ENCODE data around the gene MTMR2. TPM values are rescaled to one million over a fixed set of nuclear protein-coding genes. Genes with fewer than 3 reads are reported as not detected.

MTMR2 gene
- total RNA-seq: 32.6 and 34.9 TPM in 2 replicates

- DNase-seq (ENCODE audit: low read depth): no peak
- H3K4me3 ChIP-seq (ENCODE audit: low read depth, low read length): peak within 1 kb of the TSS; percentile 80
- TF ChIP-seq, protein P1, sequence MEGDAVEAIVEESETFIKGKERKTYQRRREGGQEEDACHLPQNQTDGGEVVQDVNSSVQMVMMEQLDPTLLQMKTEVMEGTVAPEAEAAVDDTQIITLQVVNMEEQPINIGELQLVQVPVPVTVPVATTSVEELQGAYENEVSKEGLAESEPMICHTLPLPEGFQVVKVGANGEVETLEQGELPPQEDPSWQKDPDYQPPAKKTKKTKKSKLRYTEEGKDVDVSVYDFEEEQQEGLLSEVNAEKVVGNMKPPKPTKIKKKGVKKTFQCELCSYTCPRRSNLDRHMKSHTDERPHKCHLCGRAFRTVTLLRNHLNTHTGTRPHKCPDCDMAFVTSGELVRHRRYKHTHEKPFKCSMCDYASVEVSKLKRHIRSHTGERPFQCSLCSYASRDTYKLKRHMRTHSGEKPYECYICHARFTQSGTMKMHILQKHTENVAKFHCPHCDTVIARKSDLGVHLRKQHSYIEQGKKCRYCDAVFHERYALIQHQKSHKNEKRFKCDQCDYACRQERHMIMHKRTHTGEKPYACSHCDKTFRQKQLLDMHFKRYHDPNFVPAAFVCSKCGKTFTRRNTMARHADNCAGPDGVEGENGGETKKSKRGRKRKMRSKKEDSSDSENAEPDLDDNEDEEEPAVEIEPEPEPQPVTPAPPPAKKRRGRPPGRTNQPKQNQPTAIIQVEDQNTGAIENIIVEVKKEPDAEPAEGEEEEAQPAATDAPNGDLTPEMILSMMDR (conservative IDR thresholded peaks at IDR 0.05; ENCODE audit: low read depth, low read length): no peak
Observed at GRCh38 chr11:95923728-95924413, at the start of gene MTMR2. TSS of gene MTMR2 (minus strand) at chr11:95924107. CDS start at chr11:95923954, 153 bp downstream.

DNA sequence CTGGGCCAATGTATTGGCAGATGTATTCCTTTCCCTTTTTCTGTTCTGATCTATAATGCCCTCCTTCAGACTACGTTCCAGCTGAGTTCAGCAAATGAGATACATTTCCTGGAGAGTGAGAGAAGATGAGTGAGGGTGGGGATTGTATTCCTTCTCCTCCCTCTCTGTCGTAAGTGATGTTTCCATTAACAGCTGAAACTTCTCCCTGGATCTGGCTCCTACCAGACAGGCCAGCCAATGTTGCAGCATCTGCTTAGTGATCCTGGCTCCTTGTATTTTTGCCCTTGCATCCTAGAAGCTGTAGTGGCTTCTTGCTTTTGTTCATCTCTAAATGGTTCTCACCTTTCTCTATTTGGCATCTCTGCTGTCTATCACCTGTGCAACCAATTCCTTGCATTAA lies 48.2 kb upstream of the MTMR2 start:
- DNase-seq (ENCODE audit: low read depth): no peak
- H3K4me3 ChIP-seq (ENCODE audit: low read depth, low read length): no peak overlapping the region
- TF ChIP-seq, protein P1 (conservative IDR thresholded peaks at IDR 0.05; ENCODE audit: low read depth, low read length): no peak

DNA sequence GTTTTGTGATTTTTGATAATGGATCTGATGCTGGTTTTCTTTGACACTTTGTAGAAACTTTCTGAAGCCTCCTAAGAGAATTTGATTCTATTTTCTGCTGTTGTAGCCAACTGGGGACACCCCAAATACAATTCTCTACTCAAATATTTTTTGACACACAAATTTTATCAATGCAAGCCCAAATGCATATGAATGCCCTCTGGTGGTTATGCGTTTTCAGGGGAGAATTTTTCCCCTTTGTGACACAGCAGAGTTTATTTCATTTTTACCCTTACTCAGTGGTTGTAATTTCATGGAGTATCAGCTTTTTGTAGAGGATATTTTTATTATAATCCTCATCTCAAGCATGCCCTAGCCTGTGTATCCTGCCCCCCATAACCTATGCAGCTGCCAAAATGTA lies 44.7 kb upstream of the MTMR2 start:
- no peak for DNase-seq (ENCODE audit: low read depth)
- H3K4me3 ChIP-seq (ENCODE audit: low read depth, low read length): no peak overlapping the region
- TF ChIP-seq, protein P1 (conservative IDR thresholded peaks at IDR 0.05; ENCODE audit: low read depth, low read length): peak; percentile 58

GRCh38 chr11:95964281-95964680 lies 40.4 kb upstream of the MTMR2 start:
- DNase-seq (ENCODE audit: low read depth): no peak
- H3K4me3 ChIP-seq (ENCODE audit: low read depth, low read length): no peak overlapping the region
- TF ChIP-seq, protein P1 (conservative IDR thresholded peaks at IDR 0.05; ENCODE audit: low read depth, low read length): no peak

DNA sequence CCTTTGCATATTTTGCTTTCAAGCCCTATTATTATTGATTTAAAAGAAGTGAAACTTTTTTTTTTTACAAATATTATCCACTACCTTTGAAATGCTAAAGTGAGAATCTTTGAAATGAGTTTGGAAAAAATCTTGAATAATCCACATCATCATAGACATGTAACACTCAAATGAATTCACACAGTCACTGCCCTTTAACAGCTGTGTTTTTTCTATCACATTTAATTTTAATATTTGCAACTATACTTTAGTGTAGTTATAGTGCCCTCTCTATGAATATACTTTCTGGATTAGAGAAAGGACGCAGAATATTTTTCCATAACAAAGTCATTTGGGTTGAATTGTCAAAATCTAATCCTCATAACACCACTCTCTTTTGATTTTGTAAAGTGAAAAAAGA lies 37.9 kb upstream of the MTMR2 start:
- TF ChIP-seq, protein P1 (conservative IDR thresholded peaks at IDR 0.05; ENCODE audit: low read depth, low read length): no peak
- DNase-seq (ENCODE audit: low read depth): no peak
- no peak overlapping the region for H3K4me3 ChIP-seq (ENCODE audit: low read depth, low read length)

DNA sequence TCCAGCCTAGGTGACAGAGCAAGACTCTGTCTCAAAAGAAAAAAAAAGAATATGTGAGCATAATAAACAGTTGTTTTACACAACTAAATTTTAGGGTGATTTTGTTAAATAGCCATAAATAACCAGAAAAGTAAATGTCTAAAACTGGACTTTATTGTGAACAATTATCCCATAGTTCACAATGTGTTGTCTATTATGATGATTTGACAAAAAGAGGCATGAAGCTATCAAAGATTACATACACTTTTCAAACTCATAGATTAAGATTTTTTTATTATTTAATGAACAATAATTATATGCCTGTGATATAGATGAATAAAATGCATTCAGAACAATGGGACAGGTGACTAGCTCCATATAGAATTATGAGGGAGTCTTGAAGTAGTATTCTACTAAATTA lies 27.0 kb upstream of the MTMR2 start:
- no peak overlapping the region for H3K4me3 ChIP-seq (ENCODE audit: low read depth, low read length)
- TF ChIP-seq, protein P1 (conservative IDR thresholded peaks at IDR 0.05; ENCODE audit: low read depth, low read length): no peak
- DNase-seq (ENCODE audit: low read depth): no peak

- H3K4me3 ChIP-seq (ENCODE audit: low read depth, low read length): no peak overlapping the region
- no peak for DNase-seq (ENCODE audit: low read depth)
- TF ChIP-seq, protein P1 (conservative IDR thresholded peaks at IDR 0.05; ENCODE audit: low read depth, low read length): no peak
Observed at GRCh38 chr11:95948637-95949036, 24.7 kb upstream of the MTMR2 start.

Data from epithelial cell of proximal tubule (primary cell).